Bladder microvascular endothelial cell (primary cell): ENCODE results near the gene ECSCR. TPM values are rescaled to one million over a fixed set of nuclear protein-coding genes. Genes with fewer than 3 reads are reported as not detected.

Experiments
- total RNA-seq: library from RNA; depleted of rRNA; stranded (reverse); fragments of >200 nt; gene quantifications from 2 replicates; pipeline ENCODE4 v1.2.3, GENCODE V29; 2014

Gene ECSCR
- 281 and 350 TPM in 2 replicates for total RNA-seq

GRCh38 chr5:139462586-139463276, at the start of gene ECSCR:
ECSCR (minus strand) TSS chr5:139462743; CDS start chr5:139462670, 73 bp downstream.

DNA sequence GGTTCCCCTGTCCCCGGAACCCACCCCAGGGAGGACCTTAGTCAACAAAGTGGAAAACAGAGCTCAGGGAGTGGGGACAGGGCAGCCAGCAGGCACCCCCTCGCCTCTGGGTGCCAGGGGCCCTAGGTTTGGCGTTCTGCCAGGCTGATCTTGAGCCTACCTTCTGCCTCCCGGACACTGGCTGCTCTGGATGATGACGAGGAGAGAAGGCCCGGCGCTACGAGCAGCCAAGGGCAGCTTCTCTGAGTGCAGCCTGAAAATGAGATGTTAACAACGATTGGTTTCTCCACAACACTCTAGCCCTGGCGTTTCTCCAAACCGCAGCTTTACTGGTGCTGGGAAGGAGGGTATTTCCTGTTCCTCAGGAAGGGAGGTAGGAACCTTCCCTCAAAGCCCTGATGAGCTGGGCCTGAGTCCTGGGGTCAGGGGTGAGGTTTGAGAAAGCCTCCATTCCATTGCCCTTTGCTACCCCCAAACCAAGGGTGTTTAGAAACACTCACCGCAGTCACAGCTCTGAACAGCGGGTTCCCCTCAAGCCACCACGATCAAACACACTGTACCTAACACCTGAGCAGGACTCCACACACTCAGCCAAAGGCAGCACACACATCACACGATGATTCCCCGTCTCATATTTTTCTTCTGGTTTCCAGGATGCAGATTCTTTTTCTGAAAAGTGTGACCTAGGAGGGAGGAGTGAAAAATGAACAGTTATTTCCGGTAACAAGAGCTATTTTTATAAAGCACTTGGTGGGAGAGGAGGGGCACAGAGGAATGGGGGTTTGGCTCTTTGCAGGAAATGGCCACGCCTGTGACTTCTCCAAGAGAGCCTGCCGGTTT, 19.7 kb upstream of the ECSCR start, which contains the start of gene STING1:
Gene STING1 (minus strand): TSS at position 709 of the 840 bp plus-strand sequence. CDS start 1,054 bp downstream, outside the sequence.

DNA sequence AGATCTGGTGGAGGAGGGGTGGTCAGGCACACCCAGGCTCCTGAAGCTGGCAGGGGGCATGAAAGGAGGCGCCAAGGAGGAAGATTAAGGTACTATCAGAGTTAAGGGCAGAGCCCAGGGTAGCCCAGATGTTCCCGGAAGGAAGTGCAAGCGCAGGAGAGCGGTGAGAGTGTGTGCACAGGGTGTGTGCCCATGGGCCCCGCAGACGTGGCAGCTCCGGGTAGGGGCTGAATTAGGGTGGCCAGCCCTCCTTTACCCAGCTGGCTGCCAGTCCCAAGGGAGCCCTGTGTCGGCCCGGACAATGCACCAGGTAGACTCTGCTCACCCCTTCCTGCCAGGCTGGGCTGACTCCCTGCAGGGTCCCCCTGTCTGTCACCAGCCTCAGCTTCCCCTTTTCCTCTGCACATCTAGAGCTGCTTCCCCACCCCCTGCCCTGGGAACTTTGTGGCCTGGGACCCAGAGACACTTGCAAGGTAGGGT, 8.3 kb upstream of the ECSCR start, which contains the start of gene SMIM33:
Gene SMIM33 (plus strand): TSS at position 184 of the 480 bp plus-strand sequence. CDS start 118 bp downstream, at position 302.

DNA sequence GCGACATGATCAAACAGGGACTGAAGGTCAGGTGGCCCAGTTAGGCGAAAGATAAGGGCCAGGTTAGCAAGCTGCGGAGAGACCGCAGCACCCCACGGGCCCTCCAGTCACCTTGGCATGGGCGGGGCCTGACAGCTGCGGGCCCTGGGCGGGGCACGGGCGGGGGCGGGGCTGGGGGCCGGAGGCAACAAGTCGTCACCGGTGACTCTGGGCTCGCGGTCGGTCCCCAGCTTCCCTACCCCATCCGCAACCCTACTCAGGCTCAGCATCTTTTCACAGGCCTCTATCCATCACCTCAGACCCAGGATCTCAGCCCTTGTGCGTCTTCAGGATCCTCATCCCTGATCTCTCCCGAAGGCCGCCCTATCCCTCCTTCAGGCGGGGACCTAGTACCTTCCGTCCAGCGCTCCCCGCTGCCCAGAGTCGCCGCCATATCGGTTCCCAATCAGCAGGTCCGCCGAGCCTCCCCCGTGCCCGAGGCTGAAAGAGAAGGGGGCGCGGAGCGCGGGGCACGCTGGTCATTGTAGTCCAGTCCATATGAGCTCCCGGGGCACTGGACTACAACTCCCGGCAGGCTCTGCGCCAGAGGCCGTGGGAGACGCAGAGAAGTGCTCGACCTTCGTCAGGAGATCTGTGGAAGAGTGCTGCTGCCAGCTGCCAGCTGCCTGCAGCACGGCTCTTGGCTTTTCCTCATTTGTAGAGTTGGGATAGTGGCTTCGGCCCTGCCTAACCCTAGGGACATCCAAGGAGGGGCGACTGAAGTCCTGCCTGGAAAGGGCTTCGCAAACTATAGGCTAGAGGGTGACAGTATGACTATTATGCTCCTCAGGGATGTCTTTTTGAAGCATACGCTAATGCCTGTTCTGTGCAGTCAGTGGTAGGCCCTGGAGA, 23.3 kb downstream of the ECSCR start, which contains the start of gene DNAJC18:
Gene DNAJC18 (minus strand): TSS at position 513 of the 891 bp plus-strand sequence. CDS start 80 bp downstream, at position 433.

GRCh38 chr5:139403787-139404483, 58.6 kb downstream of the ECSCR start, which contains the start of gene SPATA24:
SPATA24 (minus strand) TSS chr5:139404089; CDS start chr5:139404060, 29 bp downstream.

Other genes with a start within 250 kb of the ECSCR start
- 160 and 339 TPM in 2 replicates for gene MATR3, start 169.0 kb downstream of the ECSCR start, total RNA-seq
- 57.3 and 90.8 TPM in 2 replicates for gene PAIP2, start 120.9 kb downstream of the ECSCR start, total RNA-seq
- not detected in 2 replicates for gene SLC23A1, start 79.4 kb downstream of the ECSCR start, total RNA-seq
- gene MZB1, start 72.8 kb downstream of the ECSCR start, total RNA-seq, result 0.16 and 0.44 TPM in 2 replicates
- gene PROB1, start 67.6 kb downstream of the ECSCR start, total RNA-seq, result 2.1 and 5.8 TPM in 2 replicates
- 7.3 and 9.8 TPM in 2 replicates for gene SPATA24, start 58.7 kb downstream of the ECSCR start, total RNA-seq
- 4.4 and 8.9 TPM in 2 replicates for gene DNAJC18, start 23.2 kb downstream of the ECSCR start, total RNA-seq
- not detected in 2 replicates for gene SMIM33, start 8.3 kb upstream of the ECSCR start, total RNA-seq
- 39.1 and 53.7 TPM in 2 replicates for gene STING1, start 20.0 kb upstream of the ECSCR start, total RNA-seq
- gene UBE2D2, start 98.6 kb upstream of the ECSCR start, total RNA-seq, result 44.0 and 52.2 TPM in 2 replicates
- 8.7 and 30.0 TPM in 2 replicates for gene CXXC5, start 185.6 kb upstream of the ECSCR start, total RNA-seq